ENCODE results near the gene MCCD1.
"Not testable (repeated sequence)": the region's sequence is repeated elsewhere in the genome, so short reads cannot be mapped to it uniquely, and the experiment has no call there.

The MCCD1 gene

GRCh38 chr6:31544676-31545075 is 15.9 kb downstream of the MCCD1 start:
- no peak for DNase-seq

DNA sequence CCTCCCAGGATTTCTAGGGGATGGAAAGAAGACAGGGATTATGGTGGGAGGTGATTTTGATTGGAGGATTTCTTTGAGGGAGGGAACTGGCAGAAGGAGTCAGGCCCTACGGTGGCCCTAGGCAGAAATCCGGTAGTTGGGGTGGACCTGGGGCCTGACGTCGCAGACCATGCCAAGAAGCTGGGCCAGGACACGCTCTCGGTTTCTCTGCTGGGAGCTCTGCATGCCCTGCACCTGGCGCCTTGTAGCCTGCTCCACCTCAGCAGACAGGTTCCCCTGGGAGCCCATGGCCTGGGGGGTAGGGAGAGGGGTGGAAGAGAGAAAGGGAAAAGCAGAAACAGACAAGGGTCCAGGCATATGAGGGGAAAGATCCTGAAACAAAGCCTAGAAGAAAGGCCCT is 16.5 kb downstream of the MCCD1 start:
- DNase-seq = no peak

DNA sequence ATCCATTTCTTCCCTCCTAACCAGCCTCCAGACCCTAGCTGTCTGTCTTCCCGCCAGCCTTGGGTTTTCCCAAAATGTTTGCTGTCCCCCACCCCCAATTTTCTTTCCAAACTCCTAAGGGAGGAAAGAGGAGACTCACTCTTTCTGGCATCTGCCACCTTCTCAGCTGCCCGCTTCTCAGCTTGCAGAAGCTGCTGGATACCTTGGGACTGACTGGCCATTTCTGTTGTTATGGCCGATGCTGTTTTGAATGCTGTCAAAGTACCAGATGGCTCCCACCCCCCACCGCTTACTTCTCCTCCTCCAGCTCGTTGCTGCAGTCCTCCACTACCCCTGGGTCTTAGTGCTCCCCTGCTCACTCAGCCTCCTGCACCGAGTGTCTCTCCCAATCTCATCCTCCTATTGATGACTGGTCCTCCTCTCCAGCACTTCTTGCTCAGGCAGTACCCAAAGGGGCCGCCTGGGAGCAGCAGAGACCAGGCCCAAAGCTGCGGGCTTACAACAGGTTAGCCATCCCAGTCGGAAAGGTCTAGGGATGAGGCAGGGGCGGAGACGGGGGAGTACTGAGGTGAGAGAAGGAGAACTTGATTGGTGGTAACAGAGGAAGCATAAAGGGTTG is 17.7 kb downstream of the MCCD1 start, which contains the start of gene ATP6V1G2:
TSS of gene ATP6V1G2 (minus strand) at position 270 of the 619 bp plus-strand sequence. CDS start at position 221, 49 bp downstream.
- peak; percentile 83 for DNase-seq

DNA sequence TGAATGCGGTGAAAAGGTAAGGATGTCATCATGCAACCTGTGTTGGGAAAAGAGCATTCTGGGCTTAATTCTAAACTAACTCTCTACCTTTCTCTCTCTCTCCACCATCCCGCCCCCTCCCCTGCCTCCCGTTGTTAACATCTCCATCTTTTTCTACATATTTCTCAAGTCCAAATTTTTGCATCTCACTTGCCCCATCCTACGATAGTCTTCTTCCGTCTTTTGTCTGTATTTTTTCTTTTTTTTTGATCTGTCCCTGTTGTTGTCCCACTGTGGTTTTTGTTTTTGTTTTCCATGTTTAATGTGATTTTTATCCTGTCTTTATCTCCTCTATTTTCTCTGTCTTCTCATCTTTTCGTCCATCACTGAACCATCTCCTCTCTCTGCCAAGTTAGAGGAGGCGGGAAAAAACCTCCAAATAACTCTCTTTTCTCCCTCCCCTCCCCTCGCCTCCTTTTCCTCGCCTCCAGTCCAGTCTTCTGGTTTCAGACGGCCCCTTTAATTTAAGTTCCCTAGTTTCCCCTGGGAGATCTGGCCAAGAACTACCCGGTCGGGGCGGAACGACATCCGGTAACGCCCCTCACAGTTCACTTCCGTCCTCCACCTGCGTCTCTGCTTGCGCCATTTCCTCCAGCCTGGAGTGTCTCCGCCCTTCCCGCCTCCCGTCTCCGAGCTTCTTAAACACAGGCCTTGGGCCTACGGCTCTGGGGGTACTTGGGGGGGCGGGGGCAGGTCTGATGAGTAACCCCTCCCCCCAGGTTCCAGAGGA is 18.4 kb downstream of the MCCD1 start, which contains the start of gene NFKBIL1:
TSS of gene NFKBIL1 (plus strand) at position 651 of the 769 bp plus-strand sequence. CDS start at position 738, 87 bp downstream.
- peak; percentile 86 for DNase-seq

DNA sequence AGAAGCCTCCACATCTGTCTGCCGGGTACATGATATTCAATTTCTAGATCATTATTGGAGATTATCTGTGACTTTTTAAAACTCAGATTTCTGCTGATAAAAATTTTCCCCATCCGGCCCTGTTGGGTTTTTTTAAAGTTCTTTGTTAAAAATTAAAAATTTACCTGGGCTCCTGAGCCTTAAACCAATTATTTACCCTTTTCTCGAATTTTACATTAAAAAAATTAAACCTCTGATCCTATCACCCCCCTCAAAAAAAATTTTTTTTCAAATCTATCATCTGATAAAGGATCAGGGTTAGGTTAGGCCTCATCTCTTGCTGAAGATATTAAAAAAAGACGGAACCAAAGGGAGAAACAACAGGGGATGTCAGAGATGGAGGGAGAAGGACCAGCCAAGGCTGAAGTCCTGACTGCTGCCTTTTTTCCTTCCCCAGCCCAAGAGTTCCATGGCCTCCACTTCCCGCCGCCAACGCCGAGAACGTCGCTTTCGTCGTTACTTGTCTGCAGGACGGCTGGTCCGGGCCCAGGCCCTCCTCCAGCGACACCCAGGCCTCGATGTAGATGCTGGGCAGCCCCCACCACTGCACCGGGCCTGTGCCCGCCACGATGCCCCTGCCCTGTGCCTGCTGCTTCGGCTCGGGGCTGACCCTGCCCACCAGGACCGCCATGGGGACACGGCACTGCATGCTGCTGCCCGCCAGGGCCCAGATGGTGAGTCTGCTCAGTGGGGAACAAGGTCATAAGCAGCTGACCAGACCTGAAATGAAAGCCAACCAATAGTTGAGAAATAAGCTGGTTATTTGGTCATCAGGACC is 19.2 kb downstream of the MCCD1 start:
- no peak for DNase-seq

DNA sequence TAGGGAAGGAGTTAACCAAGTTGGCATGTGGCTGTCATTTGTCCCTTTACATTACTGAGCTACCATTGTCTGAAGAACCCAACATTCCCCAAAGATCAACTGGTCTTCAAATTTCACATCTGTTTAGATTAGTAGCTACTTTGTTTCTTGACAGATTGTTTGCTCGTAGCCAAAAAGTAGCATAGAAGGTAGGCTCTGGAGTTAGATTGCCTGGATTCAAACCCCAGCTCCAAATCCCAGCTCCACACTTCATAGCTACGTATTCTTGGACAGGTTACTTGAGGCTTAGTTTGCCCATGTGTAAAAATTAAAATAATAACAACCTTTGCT is 19.7 kb downstream of the MCCD1 start:
- no peak for DNase-seq

GRCh38 chr6:31551371-31551770 is 22.6 kb downstream of the MCCD1 start:
- not testable (repeated sequence) for DNase-seq

DNA sequence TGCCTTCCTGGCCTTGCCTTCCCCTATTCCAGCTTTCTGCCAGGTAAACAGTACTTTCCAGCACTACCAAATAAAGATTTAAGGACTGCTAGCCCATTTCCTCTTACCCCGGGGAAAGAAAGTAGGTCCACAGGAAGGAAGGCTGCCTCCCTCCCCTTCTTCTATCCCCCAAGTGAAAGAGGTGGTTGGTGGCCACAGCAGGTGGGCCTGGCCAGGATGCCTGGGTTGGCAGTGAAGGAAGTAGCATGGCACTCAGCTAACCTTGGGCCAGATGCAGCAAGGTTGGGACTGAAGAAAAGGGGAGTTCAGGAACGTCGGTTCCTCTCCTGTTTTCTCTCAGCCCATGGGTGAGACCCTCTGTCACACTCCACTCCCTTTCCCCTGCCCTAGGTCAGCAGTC is 27.5 kb downstream of the MCCD1 start:
- no peak for DNase-seq

GRCh38 chr6:31557443-31558317 is 28.9 kb downstream of the MCCD1 start:
- no peak for DNase-seq

GRCh38 chr6:31558318-31558625 is 29.5 kb downstream of the MCCD1 start:
- no peak for DNase-seq

DNA sequence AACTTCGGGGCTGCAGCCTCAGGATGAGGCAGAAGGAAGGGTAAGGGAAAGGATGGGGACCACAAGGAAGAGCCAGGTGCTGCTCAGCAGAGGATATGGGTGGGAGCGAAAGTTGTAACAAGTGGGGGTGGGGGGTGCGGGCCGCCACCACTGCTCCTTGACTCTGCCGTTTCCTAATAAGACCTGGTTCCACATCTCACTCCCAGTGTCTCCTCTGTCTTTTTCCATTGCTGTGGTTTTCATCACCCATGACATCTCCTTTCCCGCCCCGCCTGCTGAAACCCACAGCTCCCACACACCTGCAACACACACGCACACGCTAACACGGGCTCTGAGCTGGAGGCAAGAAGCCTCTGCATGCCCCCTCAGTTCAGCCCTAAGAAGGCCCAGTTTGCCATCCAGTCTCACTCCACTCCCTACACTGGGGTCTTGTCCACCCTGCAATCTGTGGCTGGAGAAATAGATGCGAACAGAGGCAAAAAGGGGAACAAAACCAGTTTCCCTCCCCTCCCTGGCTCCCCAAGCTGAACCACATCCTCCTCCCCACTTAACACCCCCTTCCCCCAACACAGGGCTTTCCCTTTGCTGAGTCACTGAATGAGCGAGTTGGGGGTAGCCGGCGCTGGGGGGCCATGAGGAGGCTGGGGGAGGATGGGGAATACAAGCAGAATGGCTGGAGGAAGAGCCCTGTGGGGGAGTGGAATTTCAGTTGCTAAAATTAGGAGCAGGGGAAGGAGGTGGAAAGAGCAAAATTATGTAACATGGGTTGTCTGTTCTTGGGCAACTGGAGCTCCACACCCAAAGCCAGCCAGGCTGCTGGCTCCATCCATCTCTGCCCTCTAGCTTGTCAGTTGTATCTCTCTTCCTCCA is 30.1 kb downstream of the MCCD1 start:
- no peak for DNase-seq

DNA sequence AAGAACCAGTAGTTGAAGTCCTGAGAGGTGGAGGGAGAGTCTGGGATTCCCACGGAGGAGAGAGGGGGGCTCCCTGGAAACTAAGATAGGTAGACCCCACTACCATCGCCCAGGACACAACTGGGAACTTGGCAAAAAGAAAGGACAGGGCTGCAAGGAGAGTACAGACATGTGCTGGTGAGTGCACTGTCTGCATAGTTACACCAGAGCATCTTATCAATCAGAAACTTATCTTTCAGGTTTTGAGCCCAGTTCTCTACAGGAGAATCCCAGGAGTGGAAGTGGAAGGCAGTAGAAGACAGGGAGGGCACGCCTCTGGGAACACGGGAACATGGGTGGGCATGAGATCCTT is 30.8 kb downstream of the MCCD1 start:
- no peak for DNase-seq

DNA sequence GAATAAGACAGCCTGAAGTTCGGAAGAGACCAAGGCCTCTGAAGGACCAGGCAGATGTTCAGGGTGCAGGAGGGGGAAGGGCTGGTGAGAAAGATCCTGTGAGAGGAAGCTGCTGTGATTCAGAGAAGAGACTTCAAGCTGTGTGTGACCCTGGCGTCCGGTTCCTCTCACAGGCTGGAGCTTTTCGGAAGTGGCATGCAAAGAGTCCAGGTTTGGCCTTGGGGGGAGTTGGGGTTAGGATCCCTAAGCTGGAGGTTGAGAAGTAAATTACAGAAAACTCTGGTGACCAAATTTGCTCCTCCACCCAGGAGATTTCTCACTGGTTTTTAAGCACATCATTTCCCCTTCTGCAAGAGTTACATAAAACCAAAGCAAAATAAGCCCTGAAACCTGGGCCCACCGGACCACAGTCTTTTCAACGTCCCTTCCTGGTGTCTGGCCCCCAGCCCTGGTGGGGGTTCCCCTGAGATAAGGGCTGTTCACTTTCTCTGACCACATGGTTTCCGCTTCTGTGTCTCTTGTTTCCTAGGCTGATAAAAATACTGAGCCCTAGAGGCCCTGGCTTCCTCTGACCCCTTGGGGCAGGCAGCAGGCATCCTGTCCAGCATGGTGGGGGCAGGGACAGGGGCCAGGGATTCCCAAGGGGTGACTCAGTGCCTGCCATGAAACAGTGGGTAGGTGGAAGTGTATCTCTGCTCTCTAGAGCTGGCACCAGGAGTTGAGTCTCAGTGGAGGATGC is 31.4 kb downstream of the MCCD1 start:
- DNase-seq = no peak

DNA sequence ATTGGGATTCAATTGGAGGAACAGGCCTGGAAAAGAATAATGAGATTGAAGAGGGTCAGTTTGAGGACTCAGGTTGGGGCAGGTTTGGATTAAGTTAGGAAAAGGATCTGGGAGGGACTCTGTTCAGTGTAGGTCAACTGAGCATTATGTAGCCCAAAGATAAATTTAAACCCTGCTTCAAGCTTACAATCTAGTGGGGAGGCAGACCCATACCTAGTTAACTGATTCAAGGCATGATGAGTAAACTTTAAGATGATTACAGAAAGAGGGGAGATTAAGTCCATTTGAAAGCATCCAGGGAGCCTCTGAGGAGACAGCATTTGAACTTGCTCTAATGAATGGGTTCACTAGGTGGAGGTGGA is 31.9 kb downstream of the MCCD1 start:
- DNase-seq = no peak

- no peak for DNase-seq
Observed at GRCh38 chr6:31567531-31568370, 39.0 kb downstream of the MCCD1 start.

DNA sequence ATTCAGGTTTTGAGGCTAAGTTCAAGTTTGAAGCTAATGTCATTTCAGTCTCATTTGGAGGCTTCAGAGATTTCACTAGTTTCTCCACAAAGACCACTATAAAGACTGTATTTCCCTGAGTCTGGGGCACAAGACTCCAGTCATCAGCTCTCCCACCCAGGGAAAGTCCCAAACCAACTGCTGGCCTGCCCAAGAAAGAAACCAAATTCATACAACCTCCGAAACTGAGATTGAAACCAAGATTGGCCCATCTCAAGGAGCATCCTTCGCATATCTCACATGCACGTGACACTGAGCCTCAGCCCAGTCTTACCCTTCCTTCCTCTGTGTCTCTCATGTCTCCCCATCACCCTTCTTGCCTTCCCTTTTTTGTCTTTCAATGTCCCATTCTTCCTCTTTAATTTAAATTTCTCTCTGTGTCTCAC is 39.8 kb downstream of the MCCD1 start:
- DNase-seq = no peak

- DNase-seq = no peak
Observed at GRCh38 chr6:31569861-31570536, 41.2 kb downstream of the MCCD1 start.

GRCh38 chr6:31572041-31572911 is 43.5 kb downstream of the MCCD1 start, which contains the start of gene LTA:
Gene LTA, plus strand, starts transcription at chr6:31572289. Its CDS starts 454 bp downstream, at chr6:31572743.
- no peak for DNase-seq

All from NCI-H187 treated with DMSO at 0.1 percent for 48 hours (cell line).